ENCODE measurements around the gene TRIM7. TPM values are rescaled to one million over a fixed set of nuclear protein-coding genes. Genes with fewer than 3 reads are reported as not detected.
A peak's percentile ranks its signal among the peaks of the same experiment; 100 is the strongest.

Gene TRIM7
- total RNA-seq, 3 donors from 2014 or later (not counting 1 experiment from before 2014, with no cell fraction given) = 0.73 to 1.2 TPM; not detected in 1

DNA sequence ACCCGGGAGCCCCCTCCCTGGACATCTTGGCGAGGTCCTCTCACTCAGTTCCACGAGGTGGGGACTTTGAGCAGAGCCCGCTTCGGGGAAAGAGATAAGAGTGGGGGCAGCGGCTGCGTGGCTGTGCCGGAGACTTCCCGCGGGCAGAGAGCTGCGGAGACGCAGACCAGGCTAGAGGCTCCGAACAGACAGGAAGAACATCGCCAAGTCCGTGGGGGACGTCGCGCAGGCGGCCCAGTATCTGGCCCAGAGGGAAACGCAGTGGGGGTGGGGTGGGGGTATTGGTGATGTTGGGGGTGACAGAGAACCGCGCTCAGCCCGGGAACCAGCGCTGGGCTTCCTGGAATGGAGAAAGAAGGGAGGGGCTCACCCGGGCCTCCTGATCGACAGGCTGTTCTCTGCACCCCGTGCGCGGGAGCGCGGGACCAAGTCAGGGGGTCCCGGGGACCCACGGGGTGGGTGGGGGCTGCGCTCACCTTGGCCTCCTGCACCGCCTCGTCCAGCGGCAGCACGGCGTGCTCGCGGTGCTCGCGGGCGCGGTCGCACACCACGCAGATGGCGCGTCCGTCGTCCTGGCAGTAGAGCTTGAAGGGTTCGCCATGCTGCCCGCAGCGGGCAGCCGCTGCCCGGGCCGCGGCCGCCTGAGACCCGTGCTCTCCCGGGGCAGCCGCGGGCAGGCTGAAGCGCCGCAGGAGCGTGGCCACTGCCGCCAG, 727 bp downstream of the TRIM7 start:
- TF ChIP-seq CTCF (IDR thresholded peaks at IDR 0.05) = no peak
- H3K36me3 Mint-ChIP-seq = peaks cover 9% of the 10 kb centered on the region

GRCh38 chr5:181203777-181204112, 1.3 kb downstream of the TRIM7 start:
- no peaks in the 10 kb centered on the region for H3K36me3 ChIP-seq (ENCODE audit: control insufficient read depth, insufficient read depth, low read length)
- Mint-ChIP-seq H3K4me1 (peaks cover 33 to 48% of the 10 kb centered on the region in 2 donors), H3K9me3 (no peaks in the 10 kb centered on the region), H3K27ac (peak overlapping the region in 1 of 2 donors; percentile 32), H3K36me3 (peaks cover 9% of the 10 kb centered on the region), H3K4me3 (peak overlapping the region; percentile 90), H3K27me3 (ENCODE audit: low read depth in 2 of 2) (peaks cover 32 to 33% of the 10 kb centered on the region in 2 donors)
- H3K27ac ChIP-seq (ENCODE audit: low read length) = no peak overlapping the region
- intact Hi-C loops (cut with micrococcal nuclease) = no loop called here
- WGBS (ENCODE audit: insufficient coverage) = 6% methylated on average over 17 of the region's 17 CpGs
- H3K4me3 ChIP-seq (ENCODE audit: low read length) = peak overlapping the region; percentile 33
- no peaks in the 10 kb centered on the region for H3K9me3 ChIP-seq (ENCODE audit: control insufficient read depth, insufficient read depth, low read length)
- TF ChIP-seq CTCF (IDR thresholded peaks at IDR 0.05) = no peak
- DNase-seq (no peak), ATAC-seq (peak in 1 of 3 donors; percentile 1)
- peaks cover 38% of the 10 kb centered on the region for H3K4me1 ChIP-seq (ENCODE audit: control insufficient read depth, insufficient read depth, low read length)
- H3K27me3 ChIP-seq (ENCODE audit: control insufficient read depth, insufficient read depth, low read length) = peaks cover 10% of the 10 kb centered on the region

More for the DNA sequence above, 727 bp downstream of the TRIM7 start:
- no peaks in the 10 kb centered on the region for H3K36me3 ChIP-seq (ENCODE audit: control insufficient read depth, insufficient read depth, low read length)
- 1% methylated on average over 67 of the region's 67 CpGs for WGBS (ENCODE audit: insufficient coverage)
- peaks cover 10% of the 10 kb centered on the region for H3K27me3 ChIP-seq (ENCODE audit: control insufficient read depth, insufficient read depth, low read length)
- Mint-ChIP-seq H3K4me1 (peaks cover 33 to 48% of the 10 kb centered on the region in 2 donors), H3K9me3 (no peaks in the 10 kb centered on the region), H3K4me3 (peak overlapping the region; percentile 90), H3K27ac (peak overlapping the region in 1 of 2 donors; percentile 32), H3K27me3 (ENCODE audit: low read depth in 2 of 2) (peaks cover 32 to 33% of the 10 kb centered on the region in 2 donors)
- DNase-seq (peak in 1 of 2 donors; percentile 57), ATAC-seq (peak in 1 of 3 donors; percentile 7)
- intact Hi-C loops (cut with micrococcal nuclease) = no loop called here
- peaks cover 38% of the 10 kb centered on the region for H3K4me1 ChIP-seq (ENCODE audit: control insufficient read depth, insufficient read depth, low read length)
- no peak overlapping the region for H3K27ac ChIP-seq (ENCODE audit: low read length)
- peak overlapping the region; percentile 33 for H3K4me3 ChIP-seq (ENCODE audit: low read length)
- H3K9me3 ChIP-seq (ENCODE audit: control insufficient read depth, insufficient read depth, low read length) = no peaks in the 10 kb centered on the region

DNA sequence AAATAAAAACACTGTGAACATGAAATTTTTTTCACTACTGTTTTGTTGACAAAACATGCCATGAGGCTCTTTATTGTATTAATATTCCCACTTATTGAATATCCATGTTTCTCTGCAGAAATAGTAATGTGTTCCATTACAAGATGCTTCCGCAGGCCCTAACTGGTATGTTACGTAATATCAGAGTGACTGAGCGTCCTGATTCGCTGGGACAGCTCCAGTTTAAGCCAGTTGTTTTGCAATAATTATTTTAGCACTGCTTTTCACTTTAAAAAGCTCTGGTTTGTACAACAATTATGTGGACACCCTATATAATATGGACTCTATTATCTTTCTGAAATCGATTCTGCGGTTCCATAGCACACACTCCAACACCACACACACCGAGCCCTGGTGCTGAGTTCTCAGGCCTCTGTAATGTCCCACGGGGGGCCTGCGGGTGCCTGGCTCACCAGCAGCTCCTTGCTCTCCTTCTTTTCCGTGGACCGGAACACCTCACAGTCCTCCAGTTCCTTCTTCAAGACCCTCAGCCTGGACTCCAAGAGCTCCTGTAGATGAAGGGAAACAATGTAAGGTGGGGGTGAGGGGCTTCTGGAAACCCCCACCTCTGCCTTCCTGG, 1.8 kb downstream of the TRIM7 start:
- no peak for TF ChIP-seq CTCF (IDR thresholded peaks at IDR 0.05)
- Histone ChIP-seq H3K27ac (ENCODE audit: low read length) (no peak overlapping the region), H3K9me3 (ENCODE audit: control insufficient read depth, insufficient read depth, low read length) (no peaks in the 10 kb centered on the region), H3K27me3 (ENCODE audit: control insufficient read depth, insufficient read depth, low read length) (peaks cover 10% of the 10 kb centered on the region), H3K36me3 (ENCODE audit: control insufficient read depth, insufficient read depth, low read length) (no peaks in the 10 kb centered on the region), H3K4me1 (ENCODE audit: control insufficient read depth, insufficient read depth, low read length) (peaks cover 38% of the 10 kb centered on the region), H3K4me3 (ENCODE audit: low read length) (no peak overlapping the region)
- DNase-seq (no peak), ATAC-seq (no peak)
- Mint-ChIP-seq H3K36me3 (peaks cover 9% of the 10 kb centered on the region), H3K4me3 (peak overlapping the region; percentile 90), H3K9me3 (no peaks in the 10 kb centered on the region), H3K27ac (no peak overlapping the region), H3K4me1 (peaks cover 30 to 45% of the 10 kb centered on the region in 2 donors), H3K27me3 (ENCODE audit: low read depth in 2 of 2) (peaks cover 32 to 33% of the 10 kb centered on the region in 2 donors)
- 70% methylated on average over 9 of the region's 11 CpGs for WGBS (ENCODE audit: insufficient coverage)
- intact Hi-C loops (cut with micrococcal nuclease) = no loop called here
